Measurements from ENCODE around the gene ZNF827.

Gene ZNF827

GRCh38 chr4:145757188-145757587 is 181.4 kb downstream of the ZNF827 start:
- TF ChIP-seq CTCF (IDR thresholded peaks at IDR 0.05; ENCODE audit: low read depth, low read length): no peak
- no peaks in the 10 kb centered on the region for H3K27me3 ChIP-seq (ENCODE audit: insufficient read depth, low read depth, severe bottlenecking)
- no peak for DNase-seq
- peaks cover 25% of the 10 kb centered on the region for H3K36me3 ChIP-seq
- H3K4me3 ChIP-seq (ENCODE audit: low read depth, low read length): no peak overlapping the region
- H3K9me3 ChIP-seq (ENCODE audit: severe bottlenecking): no peaks in the 10 kb centered on the region
- no peak overlapping the region for H3K27ac ChIP-seq

GRCh38 chr4:145756244-145756643 is 182.4 kb downstream of the ZNF827 start:
- no peak for TF ChIP-seq CTCF (IDR thresholded peaks at IDR 0.05; ENCODE audit: low read depth, low read length)
- H3K9me3 ChIP-seq (ENCODE audit: severe bottlenecking): no peaks in the 10 kb centered on the region
- H3K27ac ChIP-seq: no peak overlapping the region
- no peaks in the 10 kb centered on the region for H3K27me3 ChIP-seq (ENCODE audit: insufficient read depth, low read depth, severe bottlenecking)
- H3K36me3 ChIP-seq: peaks cover 18% of the 10 kb centered on the region
- no peak overlapping the region for H3K4me3 ChIP-seq (ENCODE audit: low read depth, low read length)
- no peak for DNase-seq

- no peak for TF ChIP-seq CTCF (IDR thresholded peaks at IDR 0.05; ENCODE audit: low read depth, low read length)
- H3K9me3 ChIP-seq (ENCODE audit: severe bottlenecking): no peaks in the 10 kb centered on the region
- no peak for DNase-seq
Observed at GRCh38 chr4:145755802-145756201, 182.8 kb downstream of the ZNF827 start.

DNA sequence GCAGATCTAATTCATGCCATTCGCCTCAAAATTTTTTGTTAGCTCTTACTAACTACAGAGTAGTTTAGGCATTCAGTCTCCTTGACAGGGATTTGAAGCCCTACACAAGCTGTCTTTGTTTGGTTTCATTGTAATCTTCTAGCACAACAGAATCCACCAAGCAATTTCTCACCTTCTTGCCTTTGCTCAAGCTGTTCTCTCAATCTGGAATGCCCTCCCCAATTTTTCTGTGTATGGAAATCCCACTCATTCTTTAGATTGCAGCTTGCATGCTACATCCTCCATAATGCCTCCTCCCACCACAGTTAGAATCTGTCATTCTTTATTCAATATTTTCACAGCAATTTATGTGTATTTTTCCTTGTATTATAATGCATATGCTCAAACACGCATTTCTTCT is 195.0 kb downstream of the ZNF827 start:
- no peak overlapping the region; the same call in 1 of the 2 replicates for H3K27ac ChIP-seq
- no peaks in the 10 kb centered on the region for H3K27me3 ChIP-seq (ENCODE audit: insufficient read depth, low read depth, severe bottlenecking)
- H3K36me3 ChIP-seq: no peaks in the 10 kb centered on the region
- H3K9me3 ChIP-seq (ENCODE audit: severe bottlenecking): no peaks in the 10 kb centered on the region
- DNase-seq: no peak
- TF ChIP-seq CTCF (IDR thresholded peaks at IDR 0.05; ENCODE audit: low read depth, low read length): no peak
- no peak overlapping the region for H3K4me3 ChIP-seq (ENCODE audit: low read depth, low read length)

More at GRCh38 chr4:145755802-145756201, 182.8 kb downstream of the ZNF827 start:
- H3K27ac ChIP-seq: no peak overlapping the region
- no peaks in the 10 kb centered on the region for H3K27me3 ChIP-seq (ENCODE audit: insufficient read depth, low read depth, severe bottlenecking)
- no peak overlapping the region for H3K4me3 ChIP-seq (ENCODE audit: low read depth, low read length)
- peaks cover 14% of the 10 kb centered on the region for H3K36me3 ChIP-seq

GRCh38 chr4:145740806-145741205 is 197.8 kb downstream of the ZNF827 start:
- DNase-seq: no peak
- no peaks in the 10 kb centered on the region for H3K27me3 ChIP-seq (ENCODE audit: insufficient read depth, low read depth, severe bottlenecking)
- H3K4me3 ChIP-seq (ENCODE audit: low read depth, low read length): no peak overlapping the region
- no peaks in the 10 kb centered on the region for H3K36me3 ChIP-seq
- no peaks in the 10 kb centered on the region for H3K9me3 ChIP-seq (ENCODE audit: severe bottlenecking)
- TF ChIP-seq CTCF (IDR thresholded peaks at IDR 0.05; ENCODE audit: low read depth, low read length): no peak
- no peak overlapping the region for H3K27ac ChIP-seq

DNA sequence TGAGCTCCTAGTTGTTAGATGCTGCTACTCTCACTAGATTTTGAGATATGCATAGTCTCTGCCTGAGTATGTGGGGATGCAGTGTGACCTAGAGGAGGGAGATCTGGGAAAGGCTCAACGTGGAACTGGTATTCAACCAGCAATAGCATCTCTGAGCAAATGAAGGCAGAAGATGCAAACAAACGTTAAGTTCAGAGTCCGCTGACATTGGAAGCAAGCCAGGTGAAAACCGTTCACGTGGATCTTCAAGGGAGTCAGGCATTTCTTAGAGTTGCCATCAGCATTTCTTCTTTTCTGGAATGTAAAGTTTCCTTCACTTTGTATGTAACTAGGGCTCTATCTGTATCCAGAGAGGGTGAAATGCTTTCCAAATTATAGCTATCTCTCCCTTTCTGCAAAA is 198.8 kb downstream of the ZNF827 start:
- no peaks in the 10 kb centered on the region for H3K36me3 ChIP-seq
- no peaks in the 10 kb centered on the region for H3K27me3 ChIP-seq (ENCODE audit: insufficient read depth, low read depth, severe bottlenecking)
- TF ChIP-seq CTCF (IDR thresholded peaks at IDR 0.05; ENCODE audit: low read depth, low read length): no peak
- no peak overlapping the region for H3K27ac ChIP-seq
- H3K4me3 ChIP-seq (ENCODE audit: low read depth, low read length): no peak overlapping the region
- no peak for DNase-seq
- no peaks in the 10 kb centered on the region for H3K9me3 ChIP-seq (ENCODE audit: severe bottlenecking)

Measured in WERI-Rb-1 (cell line).